GM12865 (cell line): ENCODE results near the gene HEMK1.

Experiments used
- DNase-seq: peaks from one replicate; pipeline ENCODE4 v3.0.0; 2010; ENCODE audit warnings: low read depth
- H3K4me3 ChIP-seq: 2 replicates; pipeline ENCODE4 v1.5.1; 2011; ENCODE audit warnings: mild to moderate bottlenecking, low read depth, low read length, control low read depth
- TF ChIP-seq, protein P1 (sequence below): IDR thresholded peaks from 2 replicates; pipeline ENCODE4 v1.5.1; 2011; ENCODE audit warnings: low read length, control low read depth, low read depth, inconsistent platforms; ENCODE audit not compliant: insufficient read depth; ENCODE audit errors: missing control alignments

The HEMK1 gene

DNA sequence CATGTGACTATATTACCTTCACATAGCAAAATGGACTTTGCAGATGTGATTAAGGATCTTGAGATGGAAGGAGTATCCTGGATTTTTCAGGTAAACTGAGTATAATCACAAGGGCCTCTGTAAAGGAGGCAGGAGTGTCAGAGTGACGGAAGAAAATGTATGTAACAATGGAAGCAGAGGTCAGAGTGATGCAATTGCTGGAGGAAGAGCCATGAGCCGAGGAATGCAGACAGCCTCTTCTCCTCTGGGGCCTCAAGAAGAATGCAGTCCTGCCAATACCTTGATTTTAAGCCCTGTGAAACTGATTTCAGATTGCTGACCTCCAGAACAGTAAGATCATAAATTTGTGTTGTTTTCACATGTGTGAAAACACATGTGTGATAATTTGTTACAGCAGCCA is 15.1 kb downstream of the HEMK1 start:
- TF ChIP-seq, protein P1, sequence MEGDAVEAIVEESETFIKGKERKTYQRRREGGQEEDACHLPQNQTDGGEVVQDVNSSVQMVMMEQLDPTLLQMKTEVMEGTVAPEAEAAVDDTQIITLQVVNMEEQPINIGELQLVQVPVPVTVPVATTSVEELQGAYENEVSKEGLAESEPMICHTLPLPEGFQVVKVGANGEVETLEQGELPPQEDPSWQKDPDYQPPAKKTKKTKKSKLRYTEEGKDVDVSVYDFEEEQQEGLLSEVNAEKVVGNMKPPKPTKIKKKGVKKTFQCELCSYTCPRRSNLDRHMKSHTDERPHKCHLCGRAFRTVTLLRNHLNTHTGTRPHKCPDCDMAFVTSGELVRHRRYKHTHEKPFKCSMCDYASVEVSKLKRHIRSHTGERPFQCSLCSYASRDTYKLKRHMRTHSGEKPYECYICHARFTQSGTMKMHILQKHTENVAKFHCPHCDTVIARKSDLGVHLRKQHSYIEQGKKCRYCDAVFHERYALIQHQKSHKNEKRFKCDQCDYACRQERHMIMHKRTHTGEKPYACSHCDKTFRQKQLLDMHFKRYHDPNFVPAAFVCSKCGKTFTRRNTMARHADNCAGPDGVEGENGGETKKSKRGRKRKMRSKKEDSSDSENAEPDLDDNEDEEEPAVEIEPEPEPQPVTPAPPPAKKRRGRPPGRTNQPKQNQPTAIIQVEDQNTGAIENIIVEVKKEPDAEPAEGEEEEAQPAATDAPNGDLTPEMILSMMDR: no peak
- no peak for DNase-seq
- H3K4me3 ChIP-seq: no peak overlapping the region

DNA sequence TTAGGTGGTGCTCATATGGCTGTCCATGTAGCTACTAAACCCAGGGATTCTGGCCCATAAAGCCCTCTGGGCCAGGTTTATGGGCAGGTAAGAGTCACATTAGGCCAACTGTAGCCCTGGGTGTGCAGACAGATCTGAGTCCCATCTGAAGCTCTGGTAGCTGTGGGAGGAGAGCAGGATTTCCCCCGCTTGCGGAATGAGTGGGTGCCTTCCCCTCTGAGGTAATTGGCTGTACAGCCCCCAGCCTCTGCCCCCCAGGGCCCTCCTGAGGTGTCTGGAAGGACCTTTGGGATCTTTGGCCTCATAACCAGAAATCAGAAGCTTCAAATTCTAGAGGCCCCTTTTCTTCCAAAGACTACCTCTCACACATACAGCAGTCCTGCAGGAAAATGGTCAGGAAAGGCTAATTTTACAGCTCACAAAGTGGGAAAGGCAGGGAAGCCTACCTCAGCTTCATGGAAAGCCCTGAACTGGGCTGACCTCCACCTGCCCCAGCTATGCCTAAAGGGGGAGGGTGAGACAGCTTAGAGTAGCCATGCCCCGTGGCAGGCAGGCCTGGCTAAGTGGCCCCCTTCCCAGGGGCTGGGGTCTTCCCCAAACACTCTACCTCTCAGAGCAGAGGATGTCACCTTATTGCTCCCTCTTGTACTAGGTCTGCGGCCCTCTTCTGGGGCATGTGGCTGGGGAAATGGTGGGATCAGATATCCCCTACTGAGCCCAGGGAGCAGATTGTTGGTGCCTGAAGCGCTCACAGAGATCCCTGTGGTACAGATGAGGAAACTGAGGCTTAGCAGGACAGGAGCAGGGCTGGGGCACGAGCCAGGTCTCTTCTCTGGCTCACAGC is 16.8 kb downstream of the HEMK1 start:
- TF ChIP-seq, protein P1: no peak
- no peak for DNase-seq
- no peak overlapping the region for H3K4me3 ChIP-seq

DNA sequence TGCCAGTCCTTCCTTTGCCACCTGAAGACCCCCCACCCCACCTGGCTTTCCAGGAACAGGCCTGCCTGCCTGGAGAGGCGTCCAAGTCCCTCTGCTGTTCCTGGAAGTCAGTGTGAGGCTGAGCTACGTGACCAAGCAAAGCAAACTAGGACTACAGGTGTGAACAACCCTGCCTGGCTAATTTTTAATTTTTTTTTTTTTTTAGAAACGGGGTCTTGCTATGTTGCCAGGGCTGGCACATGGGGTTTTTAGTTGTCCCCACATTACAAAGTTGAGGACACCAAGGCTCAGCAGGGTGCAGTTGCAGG is 17.4 kb downstream of the HEMK1 start:
- H3K4me3 ChIP-seq: no peak overlapping the region
- no peak for DNase-seq
- TF ChIP-seq, protein P1: no peak

DNA sequence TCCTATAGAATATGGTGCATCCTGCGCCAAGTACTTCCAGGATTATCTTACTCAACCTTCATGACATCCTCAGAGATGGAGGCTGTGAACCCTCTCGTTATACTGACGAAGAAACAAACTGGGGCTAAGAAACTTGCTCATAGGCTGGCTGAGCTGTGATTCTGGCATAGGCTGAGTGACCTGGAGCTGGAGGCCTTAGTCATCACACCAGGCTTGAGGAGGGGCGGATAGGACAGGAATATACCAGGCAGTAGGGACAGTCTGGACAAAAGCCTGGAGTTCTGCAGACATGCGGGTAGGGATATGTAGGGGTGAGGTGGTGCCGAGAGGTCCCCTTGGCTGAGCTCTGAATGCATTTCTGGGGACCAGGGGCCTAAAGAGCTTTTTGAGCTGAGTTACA is 18.1 kb downstream of the HEMK1 start:
- no peak for DNase-seq
- no peak overlapping the region for H3K4me3 ChIP-seq
- TF ChIP-seq, protein P1: no peak

DNA sequence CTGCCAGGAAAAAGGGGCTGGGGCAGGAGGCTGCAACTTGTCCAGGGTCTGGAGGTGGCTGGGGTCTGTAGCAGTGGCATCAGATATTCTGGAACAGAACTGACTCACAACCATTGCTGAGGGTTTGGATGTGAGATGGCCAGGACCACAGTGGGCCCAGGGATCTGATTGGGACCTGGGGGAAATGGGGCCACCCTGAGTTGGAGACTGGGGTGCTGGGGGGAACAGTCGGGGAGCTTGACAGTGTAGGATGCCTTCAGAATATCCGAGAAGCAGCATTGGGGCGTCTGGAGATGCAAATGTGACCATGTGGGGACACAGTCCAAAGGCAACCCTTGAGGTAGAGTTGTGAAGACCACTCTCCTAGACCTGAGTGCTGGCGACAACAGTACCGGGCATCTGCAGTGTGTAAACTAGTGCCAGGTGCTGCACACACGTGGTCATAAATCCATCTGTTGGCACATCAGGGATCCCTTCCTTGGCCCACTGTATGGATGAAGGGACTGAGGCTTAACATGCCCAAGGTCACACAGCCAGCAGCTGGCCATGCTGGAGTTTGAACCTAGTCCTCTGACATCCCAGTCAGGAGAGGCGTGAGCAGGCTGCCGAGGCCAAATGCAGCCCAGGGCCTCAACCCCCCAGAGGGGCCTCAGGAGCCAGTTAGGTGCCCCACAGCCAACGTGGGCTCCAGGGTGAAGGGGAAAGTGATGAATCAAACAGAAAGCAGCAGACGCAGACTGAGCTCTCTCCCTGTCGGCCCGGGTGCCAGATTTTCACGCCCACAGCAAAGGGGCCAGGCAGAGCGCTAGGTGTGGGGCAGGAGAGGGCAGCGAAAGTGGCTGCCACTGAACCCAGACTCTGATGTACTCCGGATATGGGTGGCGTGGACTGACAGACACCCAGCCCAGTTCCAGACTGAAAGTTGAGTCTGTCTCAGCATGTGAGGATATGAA is 18.8 kb downstream of the HEMK1 start:
- no peak overlapping the region for H3K4me3 ChIP-seq
- peak; percentile 60 for DNase-seq
- TF ChIP-seq, protein P1: no peak

DNA sequence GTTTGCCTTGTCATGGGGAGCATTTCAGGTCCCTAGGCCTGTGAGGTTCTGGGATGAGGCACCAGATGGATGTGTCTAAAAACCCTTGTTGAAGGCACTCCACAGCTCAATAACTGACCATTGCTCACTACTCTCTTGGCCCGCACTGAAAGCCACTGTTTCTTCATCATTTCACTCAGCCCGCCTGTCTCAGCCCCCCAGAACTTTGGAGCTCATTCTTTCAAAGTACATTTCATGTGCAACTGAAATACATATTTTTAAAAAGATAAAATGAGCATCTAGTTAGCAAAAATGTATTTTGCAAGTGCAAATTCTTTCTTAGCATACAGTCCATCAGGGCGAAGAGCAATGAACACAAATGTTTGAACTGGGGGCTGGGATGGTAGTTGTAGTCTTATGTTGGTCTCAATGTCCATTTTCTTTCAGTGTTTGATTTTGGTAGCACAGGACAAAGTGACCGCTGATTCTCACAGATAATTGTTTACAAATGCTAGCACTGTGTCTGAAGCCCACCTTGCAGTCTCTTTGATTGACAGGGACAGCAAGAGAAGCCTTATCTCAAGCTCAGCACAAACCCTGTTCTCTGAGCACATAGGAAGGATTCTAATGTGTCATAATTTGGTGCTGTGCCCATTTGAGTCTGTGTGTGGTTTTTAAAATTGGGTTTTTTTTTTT is 19.6 kb downstream of the HEMK1 start:
- no peak for DNase-seq
- TF ChIP-seq, protein P1: no peak
- H3K4me3 ChIP-seq: no peak overlapping the region
